A549 (cell line): ENCODE data around the gene LILRB1. TPM values are rescaled to one million over a fixed set of nuclear protein-coding genes. Genes with fewer than 3 reads are reported as not detected.

Experiments used
- ATAC-seq, 2 experiments: fragments of 200-7000 bp in 1 of 2; fragments of >200 bp in 1 of 2; cut with Nextera tagmentation in 1 of 2; cut with Tn5 transposase in 1 of 2; 3 replicates each; pipeline versions ENCODE4 v1.8.0 to v1.9.1; 2018 to 2020; ENCODE audit warnings: mild to moderate bottlenecking in 1 of 2, moderate library complexity in 1 of 2
- CTCF ChIA-PET: fragments of 300-600 bp; sonication (Branson Sonifier 250); formaldehyde crosslinking; extraction: SDS; loops from one replicate; lab custom pipeline; 2021; ENCODE audit warnings: antibody characterized with exemption, inconsistent platforms; lab: Yijun Ruan, JAX
- POLR2A ChIA-PET: fragments of 350-600 bp; formaldehyde crosslinking; extraction: SDS; loops from one replicate; lab custom pipeline; 2021; ENCODE audit warnings: antibody characterized with exemption, inconsistent platforms; lab: Yijun Ruan, JAX
- DNase-seq, 2 experiments: peaks; one replicate each; pipeline versions ENCODE4 v3.0.0 to v3.0.0-alpha.2; 2011 to 2016; ENCODE audit warnings: low read depth in 1 of 2, low spot score in 1 of 2
- FAIRE-seq: peaks from 2 replicates; lab custom pipeline; 2011; peaks lifted over from hg19 to GRCh38; lab: Jason Lieb, UNC
- H3K27ac ChIP-seq, 2 experiments: fragments of >200 bp; sonication (Bioruptor Twin); formaldehyde crosslinking; 3 replicates each; pipeline ENCODE4 v1.5.1; 2016 to 2017
- H3K4me1 ChIP-seq: fragments of >200 bp; sonication (Bioruptor Twin); formaldehyde crosslinking; 3 replicates; pipeline ENCODE4 v1.6.1; 2016
- H3K4me2 ChIP-seq: fragments of >200 bp; sonication (Bioruptor Twin); formaldehyde crosslinking; 3 replicates; pipeline ENCODE4 v1.6.1; 2016
- H3K4me3 ChIP-seq: fragments of >200 bp; sonication (Bioruptor Twin); formaldehyde crosslinking; 3 replicates; pipeline ENCODE4 v1.5.1; 2016
- H3K9me3 ChIP-seq: fragments of >200 bp; sonication (Bioruptor Twin); formaldehyde crosslinking; 3 replicates; pipeline ENCODE4 v1.6.1; 2016
- BHLHE40 ChIP-seq: IDR thresholded peaks from 2 replicates; pipeline ENCODE4 v1.6.1; 2012; ENCODE audit warnings: low read depth, low read length, inconsistent platforms
- CBX8 ChIP-seq: fragments of 200-600 bp; sonication (generic); IDR thresholded peaks from 2 replicates; pipeline ENCODE4 v1.6.1; 2016
- CEBPB ChIP-seq, 2 experiments: fragments of >200 bp in 1 of 2; sonication (Bioruptor Twin) in 1 of 2; formaldehyde crosslinking in 1 of 2; IDR thresholded peaks; 2 replicates each; pipeline ENCODE4 v1.6.1; 2012 to 2016
- CHD2 ChIP-seq: fragments of 150-350 bp; IDR thresholded peaks from 2 replicates; pipeline ENCODE4 v1.6.1; 2014; ENCODE audit warnings: low read length; ENCODE audit not compliant: partially characterized antibody
- EHF ChIP-seq: fragments of 250-450 bp; sonication (Bioruptor Pico); IDR thresholded peaks from 2 replicates; pipeline ENCODE4 v1.5.0; 2020; ENCODE audit warnings: mild to moderate bottlenecking
- EHMT2 ChIP-seq: fragments of 200-600 bp; sonication (generic); IDR thresholded peaks from 2 replicates; pipeline ENCODE4 v1.6.1; 2016; ENCODE audit warnings: antibody characterized with exemption, low read depth, mild to moderate bottlenecking, moderate library complexity
- FOXS1 ChIP-seq: fragments of 250-450 bp; sonication (Bioruptor Pico); IDR thresholded peaks from 2 replicates; pipeline ENCODE4 v1.5.0; 2020; ENCODE audit warnings: mild to moderate bottlenecking, moderate library complexity
- JUN ChIP-seq, 2 experiments: fragments of >200 bp; sonication (Bioruptor Twin); formaldehyde crosslinking; IDR thresholded peaks; 2 replicates in 1 of 2; 3 replicates in 1 of 2; pipeline ENCODE4 v1.6.1; 2016 to 2017
- JUNB ChIP-seq: fragments of >200 bp; sonication (Bioruptor Twin); formaldehyde crosslinking; IDR thresholded peaks from 2 replicates; pipeline ENCODE4 v1.6.1; 2016
- KDM5A ChIP-seq: fragments of 200-600 bp; sonication (generic); IDR thresholded peaks from 2 replicates; pipeline ENCODE4 v1.6.1; 2016; ENCODE audit warnings: antibody characterized with exemption, mild to moderate bottlenecking
- MAFK ChIP-seq: fragments of 450-650 bp; IDR thresholded peaks from 2 replicates; pipeline ENCODE4 v1.6.1; 2014; ENCODE audit not compliant: partially characterized antibody
- MYC ChIP-seq: IDR thresholded peaks from 2 replicates; pipeline ENCODE4 v1.6.1; 2012; ENCODE audit warnings: mild to moderate bottlenecking, inconsistent platforms, low read length, improper control_type of control experiment, borderline replicate concordance
- NR3C1 ChIP-seq: fragments of >200 bp; sonication (Bioruptor Twin); formaldehyde crosslinking; IDR thresholded peaks from 3 replicates; pipeline ENCODE4 v1.6.1; 2017
- RARB ChIP-seq: fragments of 250-450 bp; sonication (Bioruptor Pico); IDR thresholded peaks from 2 replicates; pipeline ENCODE4 v1.8.0; 2021; ENCODE audit warnings: mild to moderate bottlenecking, moderate library complexity
- SMC3 ChIP-seq: fragments of >200 bp; sonication (Bioruptor Twin); formaldehyde crosslinking; IDR thresholded peaks from 3 replicates; pipeline ENCODE4 v1.6.1; 2018; ENCODE audit warnings: inconsistent platforms
- SREBF2 ChIP-seq: fragments of 450-650 bp; IDR thresholded peaks from 2 replicates; pipeline ENCODE4 v1.6.1; 2014; ENCODE audit warnings: mild to moderate bottlenecking, moderate library complexity
- TFCP2L1 ChIP-seq: fragments of 250-450 bp; sonication (Bioruptor Pico); IDR thresholded peaks from 2 replicates; pipeline ENCODE4 v1.5.0; 2021; ENCODE audit warnings: mild to moderate bottlenecking
- TP53 ChIP-seq: fragments of 250-450 bp; sonication (Bioruptor Pico); IDR thresholded peaks from 2 replicates; pipeline ENCODE4 v1.5.0; 2021; ENCODE audit warnings: mild to moderate bottlenecking, moderate library complexity
- ZC3H11A ChIP-seq: fragments of 450-650 bp; IDR thresholded peaks from 2 replicates; pipeline ENCODE4 v1.6.1; 2014; ENCODE audit warnings: antibody characterized with exemption, mild to moderate bottlenecking
- ZFP36 ChIP-seq: fragments of 450-650 bp; IDR thresholded peaks from 2 replicates; pipeline ENCODE4 v1.6.1; 2014; ENCODE audit warnings: borderline replicate concordance; ENCODE audit not compliant: partially characterized antibody
- ZSCAN20 ChIP-seq: fragments of 250-450 bp; sonication (Bioruptor Pico); IDR thresholded peaks from 2 replicates; pipeline ENCODE4 v1.8.0; 2022; ENCODE audit warnings: mild to moderate bottlenecking, moderate library complexity
- WGBS: methylation state at CpG from one replicate; pipeline ENCODE4 v1.1.6; 2017; ENCODE audit errors: missing lambda C conversion rate; 5-methylcytosine and 5-hydroxymethylcytosine counted together
- polyA plus RNA-seq, 4 experiments: library from polyadenylated mRNA; depleted of rRNA in 3 of 4; stranded (reverse); fragments of >200 nt; fragmentation: RNase III in 1 of 4; extraction: RNeasy Plus Mini Kit Qiagen cat#74134 plus additional on column Dnase treatment in 1 of 4; gene quantifications; 2 replicates in 3 of 4; 3 replicates in 1 of 4; pipeline ENCODE4 v1.2.3, GENCODE V29; 2011 to 2017
- TF ChIP-seq, protein P1 (sequence below): fragments of 450-650 bp; IDR thresholded peaks from 2 replicates; pipeline ENCODE4 v1.6.1; 2014; ENCODE audit warnings: antibody characterized with exemption
- TF ChIP-seq, protein P2 (sequence below): fragments of 200-600 bp; sonication (generic); IDR thresholded peaks from 2 replicates; pipeline ENCODE4 v1.6.1; 2016; ENCODE audit warnings: antibody characterized with exemption, mild to moderate bottlenecking, moderate library complexity
- TF ChIP-seq, protein P3 (sequence below): fragments of 250-450 bp; sonication (Bioruptor Pico); IDR thresholded peaks from 2 replicates; pipeline ENCODE4 v1.5.0; 2020; ENCODE audit warnings: low read depth, mild to moderate bottlenecking, moderate library complexity

LILRB1 gene
- polyA plus RNA-seq, 2 of the 4 experiments (the other 2 are of a cell fraction): not detected

DNA sequence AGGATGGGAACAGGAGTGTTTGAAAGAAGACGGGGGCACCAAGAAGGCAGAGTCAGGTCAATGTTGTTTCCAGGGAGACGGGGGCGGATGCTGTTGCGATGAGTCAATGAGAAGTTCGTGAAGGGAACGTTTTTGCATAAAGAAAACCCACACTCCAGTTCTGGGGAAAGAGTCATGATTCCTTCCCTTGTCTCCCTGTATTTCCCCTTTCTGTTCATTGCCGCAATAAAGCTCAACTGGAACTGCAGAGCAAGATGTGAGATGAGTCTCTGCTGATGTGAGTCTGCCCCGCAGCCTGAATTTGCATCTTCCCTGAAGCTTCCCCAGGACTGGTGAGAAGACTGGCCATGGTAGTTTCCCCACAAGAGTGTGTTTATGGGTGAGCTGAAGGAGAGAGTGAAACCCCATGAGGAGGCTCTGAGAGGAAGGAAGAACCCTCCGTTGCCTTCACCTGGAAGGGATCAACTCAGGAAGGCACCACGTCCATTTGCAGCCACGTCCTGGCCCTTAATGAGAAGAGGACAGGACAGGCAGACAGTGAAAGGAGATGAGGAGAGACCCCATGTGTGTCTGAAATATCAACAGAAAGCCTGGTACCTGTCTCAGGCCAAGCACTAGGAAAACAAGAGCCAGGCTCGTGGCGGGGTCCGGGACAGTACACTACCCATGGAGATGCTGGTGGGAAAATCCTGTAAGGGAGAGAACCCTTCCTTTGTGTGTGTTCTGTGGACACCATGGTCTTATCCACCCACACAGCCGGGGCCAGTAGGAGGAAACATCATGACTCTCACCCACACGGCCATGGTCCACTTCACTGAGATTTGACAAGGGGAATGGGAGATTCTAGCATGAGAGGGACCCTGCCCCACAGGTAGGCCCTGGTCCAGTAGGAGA, 23.1 kb upstream of the LILRB1 start:
- TF ChIP-seq EHMT2 (no peak), CHD2 (no peak), RARB (CRISPR knock-in tag) (no peak), SREBF2 (no peak), SMC3 (no peak), MYC (no peak)
- TF ChIP-seq, protein P1, sequence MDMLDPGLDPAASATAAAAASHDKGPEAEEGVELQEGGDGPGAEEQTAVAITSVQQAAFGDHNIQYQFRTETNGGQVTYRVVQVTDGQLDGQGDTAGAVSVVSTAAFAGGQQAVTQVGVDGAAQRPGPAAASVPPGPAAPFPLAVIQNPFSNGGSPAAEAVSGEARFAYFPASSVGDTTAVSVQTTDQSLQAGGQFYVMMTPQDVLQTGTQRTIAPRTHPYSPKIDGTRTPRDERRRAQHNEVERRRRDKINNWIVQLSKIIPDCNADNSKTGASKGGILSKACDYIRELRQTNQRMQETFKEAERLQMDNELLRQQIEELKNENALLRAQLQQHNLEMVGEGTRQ: no peak
- no peak; a peak in 1 of 6 replicates for ATAC-seq
- CTCF ChIA-PET: no interaction called here
- H3K4me3 ChIP-seq: no peak overlapping the region
- no peak overlapping the region for H3K4me2 ChIP-seq
- no peak overlapping the region for H3K27ac ChIP-seq
- WGBS: 9% methylated on average over 16 of the region's 16 CpGs
- no peak for FAIRE-seq
- POLR2A ChIA-PET: no interaction called here
- DNase-seq: no peak
- peaks cover 19% of the 10 kb centered on the region; the same call in 2 of the 3 replicates for H3K9me3 ChIP-seq
- H3K4me1 ChIP-seq: no peaks in the 10 kb centered on the region

DNA sequence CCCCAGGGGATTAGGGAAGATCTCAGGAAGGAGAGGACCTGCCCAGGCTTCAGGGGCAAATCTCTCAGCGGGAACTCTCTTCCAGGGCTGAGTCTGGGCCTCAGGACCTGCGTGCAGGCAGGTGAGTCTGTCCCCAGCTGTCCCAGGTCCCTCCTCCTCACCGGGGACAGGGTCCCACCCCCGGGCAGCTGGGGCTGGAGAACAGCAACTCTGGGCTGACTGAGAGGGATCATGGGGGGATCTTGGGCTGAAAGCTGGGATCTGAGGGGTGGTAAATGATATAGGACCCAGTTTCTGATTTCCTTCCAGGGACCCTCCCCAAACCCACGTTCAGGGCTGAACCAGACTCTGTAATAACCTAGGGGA, 22.5 kb upstream of the LILRB1 start:
- H3K4me2 ChIP-seq: no peak overlapping the region
- WGBS: 6% methylated on average over 5 of the region's 5 CpGs
- no peak overlapping the region for H3K4me3 ChIP-seq
- no peak for FAIRE-seq
- peaks cover 19% of the 10 kb centered on the region; the same call in 2 of the 3 replicates for H3K9me3 ChIP-seq
- ATAC-seq: no peak
- DNase-seq: no peak
- no peak overlapping the region for H3K27ac ChIP-seq
- POLR2A ChIA-PET: no interaction called here
- H3K4me1 ChIP-seq: no peaks in the 10 kb centered on the region
- CTCF ChIA-PET: no interaction called here
- TF ChIP-seq SREBF2: no peak
- no peak for TF ChIP-seq MAFK
- no peak for TF ChIP-seq EHMT2
- TF ChIP-seq EHF (CRISPR knock-in tag): no peak
- no peak for TF ChIP-seq TP53 (CRISPR knock-in tag)

DNA sequence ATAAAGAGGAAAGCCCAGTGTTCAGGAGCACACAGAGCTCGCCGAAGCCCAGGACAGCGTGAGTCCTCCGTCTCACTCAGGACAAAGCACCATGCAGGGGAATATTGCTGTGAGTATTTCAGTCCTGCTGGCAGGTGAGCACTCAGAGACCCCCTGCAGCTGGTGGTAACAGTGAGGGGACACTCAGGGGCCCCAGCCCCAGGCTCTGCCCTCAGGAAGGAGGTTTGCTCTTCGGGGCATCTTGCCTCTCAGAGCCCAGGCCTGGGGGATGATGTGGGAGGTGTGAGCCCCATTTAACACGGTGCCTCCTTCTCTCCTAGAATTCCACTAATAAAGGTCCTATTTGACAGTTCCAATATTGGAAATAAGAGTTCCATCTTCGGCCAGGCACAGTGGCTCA, 22.1 kb upstream of the LILRB1 start:
- no peak for FAIRE-seq

DNA sequence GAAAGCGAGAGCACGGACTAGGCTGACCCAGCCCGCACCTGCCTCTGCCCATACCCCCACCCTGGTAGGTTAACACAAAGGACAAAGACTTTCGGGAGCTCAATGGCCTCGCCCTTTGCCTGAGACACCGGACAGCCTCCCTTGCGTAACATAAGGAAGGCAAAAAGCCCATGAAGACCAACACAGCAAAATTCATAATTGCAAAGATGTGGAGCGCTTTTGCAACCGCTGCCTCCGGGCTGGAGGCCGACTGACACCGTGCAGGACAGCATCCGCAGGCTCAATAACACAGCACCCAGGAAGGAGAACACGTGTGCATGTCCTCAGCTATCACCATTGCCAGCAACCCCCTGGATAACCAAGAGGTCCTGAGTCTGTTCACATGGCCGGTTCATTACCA, 21.5 kb upstream of the LILRB1 start:
- H3K4me3 ChIP-seq: no peak overlapping the region
- ChIA-PET CTCF (no interaction called here), POLR2A (no interaction called here)
- no peaks in the 10 kb centered on the region for H3K4me1 ChIP-seq
- H3K27ac ChIP-seq: no peak overlapping the region
- no peak overlapping the region for H3K4me2 ChIP-seq
- ATAC-seq: no peak
- peaks cover 19% of the 10 kb centered on the region; the same call in 2 of the 3 replicates for H3K9me3 ChIP-seq
- 15% methylated on average over 15 of the region's 15 CpGs for WGBS
- FAIRE-seq: no peak
- DNase-seq: no peak
- TF ChIP-seq EHMT2: no peak
- TF ChIP-seq KDM5A: no peak
- TF ChIP-seq ZSCAN20 (CRISPR knock-in tag): no peak
- TF ChIP-seq JUNB: no peak
- no peak for TF ChIP-seq CBX8
- TF ChIP-seq, protein P2, sequence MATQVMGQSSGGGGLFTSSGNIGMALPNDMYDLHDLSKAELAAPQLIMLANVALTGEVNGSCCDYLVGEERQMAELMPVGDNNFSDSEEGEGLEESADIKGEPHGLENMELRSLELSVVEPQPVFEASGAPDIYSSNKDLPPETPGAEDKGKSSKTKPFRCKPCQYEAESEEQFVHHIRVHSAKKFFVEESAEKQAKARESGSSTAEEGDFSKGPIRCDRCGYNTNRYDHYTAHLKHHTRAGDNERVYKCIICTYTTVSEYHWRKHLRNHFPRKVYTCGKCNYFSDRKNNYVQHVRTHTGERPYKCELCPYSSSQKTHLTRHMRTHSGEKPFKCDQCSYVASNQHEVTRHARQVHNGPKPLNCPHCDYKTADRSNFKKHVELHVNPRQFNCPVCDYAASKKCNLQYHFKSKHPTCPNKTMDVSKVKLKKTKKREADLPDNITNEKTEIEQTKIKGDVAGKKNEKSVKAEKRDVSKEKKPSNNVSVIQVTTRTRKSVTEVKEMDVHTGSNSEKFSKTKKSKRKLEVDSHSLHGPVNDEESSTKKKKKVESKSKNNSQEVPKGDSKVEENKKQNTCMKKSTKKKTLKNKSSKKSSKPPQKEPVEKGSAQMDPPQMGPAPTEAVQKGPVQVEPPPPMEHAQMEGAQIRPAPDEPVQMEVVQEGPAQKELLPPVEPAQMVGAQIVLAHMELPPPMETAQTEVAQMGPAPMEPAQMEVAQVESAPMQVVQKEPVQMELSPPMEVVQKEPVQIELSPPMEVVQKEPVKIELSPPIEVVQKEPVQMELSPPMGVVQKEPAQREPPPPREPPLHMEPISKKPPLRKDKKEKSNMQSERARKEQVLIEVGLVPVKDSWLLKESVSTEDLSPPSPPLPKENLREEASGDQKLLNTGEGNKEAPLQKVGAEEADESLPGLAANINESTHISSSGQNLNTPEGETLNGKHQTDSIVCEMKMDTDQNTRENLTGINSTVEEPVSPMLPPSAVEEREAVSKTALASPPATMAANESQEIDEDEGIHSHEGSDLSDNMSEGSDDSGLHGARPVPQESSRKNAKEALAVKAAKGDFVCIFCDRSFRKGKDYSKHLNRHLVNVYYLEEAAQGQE: no peak
- no peak for TF ChIP-seq TFCP2L1 (CRISPR knock-in tag)
- no peak for TF ChIP-seq JUN (IDR thresholded peaks at IDR 0.05)
- TF ChIP-seq MYC: no peak
- TF ChIP-seq NR3C1: no peak
- TF ChIP-seq RARB (CRISPR knock-in tag): no peak
- TF ChIP-seq, protein P3, sequence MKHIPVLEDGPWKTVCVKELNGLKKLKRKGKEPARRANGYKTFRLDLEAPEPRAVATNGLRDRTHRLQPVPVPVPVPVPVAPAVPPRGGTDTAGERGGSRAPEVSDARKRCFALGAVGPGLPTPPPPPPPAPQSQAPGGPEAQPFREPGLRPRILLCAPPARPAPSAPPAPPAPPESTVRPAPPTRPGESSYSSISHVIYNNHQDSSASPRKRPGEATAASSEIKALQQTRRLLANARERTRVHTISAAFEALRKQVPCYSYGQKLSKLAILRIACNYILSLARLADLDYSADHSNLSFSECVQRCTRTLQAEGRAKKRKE (CRISPR knock-in tag): no peak

More for the DNA sequence above, 22.1 kb upstream of the LILRB1 start:
- Histone ChIP-seq H3K27ac (no peak overlapping the region), H3K9me3 (peaks cover 19% of the 10 kb centered on the region; the same call in 2 of the 3 replicates), H3K4me1 (no peaks in the 10 kb centered on the region)
- no peak for DNase-seq
- CTCF ChIA-PET: no interaction called here
- TF ChIP-seq SMC3: no peak
- TF ChIP-seq FOXS1 (CRISPR knock-in tag): no peak
- no peak for TF ChIP-seq RARB (CRISPR knock-in tag)
- no peak for TF ChIP-seq TP53 (CRISPR knock-in tag)
- no peak for TF ChIP-seq ZC3H11A
- TF ChIP-seq CEBPB (IDR thresholded peaks at IDR 0.05): no peak
- TF ChIP-seq, protein P3 (CRISPR knock-in tag): no peak
- no peak for TF ChIP-seq BHLHE40
- no peak for TF ChIP-seq MYC
- no peak for TF ChIP-seq ZFP36
- TF ChIP-seq, all 56 proteins: peak for 0
- no peak for ATAC-seq
- Histone ChIP-seq H3K4me3 (no peak overlapping the region), H3K4me2 (no peak overlapping the region)
- POLR2A ChIA-PET: no interaction called here
- 30% methylated on average over 7 of the region's 7 CpGs for WGBS
